ENCODE data around the gene NLRP13. TPM values are rescaled to one million over a fixed set of nuclear protein-coding genes. Genes with fewer than 3 reads are reported as not detected.
"Not testable (repeated sequence)": the region's sequence is repeated elsewhere in the genome, so short reads cannot be mapped to it uniquely, and the experiment has no call there.

NLRP13 gene
- total and polyA plus RNA-seq, 2 experiments from 2014 or later, result not detected

GRCh38 chr19:55959996-55960675 is 28.0 kb upstream of the NLRP13 start:
- Histone ChIP-seq H3F3A (ENCODE audit: insufficient read depth) (no peaks in the 10 kb centered on the region), H3K9me3 (ENCODE audit: low read depth) (no peaks in the 10 kb centered on the region), H4K20me1 (ENCODE audit: insufficient read depth) (no peaks in the 10 kb centered on the region), H3K9ac (no peak overlapping the region), H2AFZ (no peak overlapping the region), H3K4me2 (ENCODE audit: unreplicated experiment) (no peak overlapping the region), H3K4me3 (no peak overlapping the region), H3K27me3 (replicated peaks; ENCODE audit: insufficient read depth) (no peaks in the 10 kb centered on the region), H3K27ac (no peak overlapping the region), H3K79me2 (ENCODE audit: insufficient read depth) (no peaks in the 10 kb centered on the region), H3K36me3 (ENCODE audit: low read depth) (no peaks in the 10 kb centered on the region), H3K9me2 (ENCODE audit: insufficient read depth) (no peaks in the 10 kb centered on the region), H3K4me1 (ENCODE audit: insufficient read depth) (no peaks in the 10 kb centered on the region)
- no peak for DNase-seq
- 31% methylated on average over 6 of the region's 6 CpGs for WGBS, 2 experiments (ENCODE audit: low coverage in 1 of 2, low lambda C conversion rate in 2 of 2, missing lambda C conversion rate in 2 of 2)
- no peak for TF ChIP-seq EZH2 (IDR thresholded peaks at IDR 0.05; ENCODE audit: insufficient read depth, poor library complexity, severe bottlenecking)
- no peak for TF ChIP-seq EZH2phosphoT487 (IDR thresholded peaks at IDR 0.05; ENCODE audit: insufficient read depth, low read depth)
- in situ Hi-C loops (cut with MboI), result no loop called here

DNA sequence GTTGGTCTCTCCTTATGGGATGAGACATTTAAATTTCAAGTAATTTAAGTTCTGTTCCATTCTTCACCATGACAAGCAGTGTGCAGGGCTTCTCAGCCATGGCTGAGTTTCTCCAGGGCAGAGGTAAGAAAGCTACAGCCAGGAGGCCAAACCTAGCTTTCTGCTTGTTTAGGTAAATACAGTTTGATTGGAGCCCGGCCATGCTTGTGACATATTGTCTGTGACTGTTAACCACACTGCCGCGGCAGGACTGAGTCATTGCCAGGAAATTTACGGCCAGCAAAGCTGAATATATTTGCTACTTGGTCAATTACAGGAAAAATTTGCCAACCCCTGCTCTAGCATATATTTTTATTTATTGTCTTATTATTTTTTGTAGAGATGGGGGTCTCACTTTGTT is 26.2 kb upstream of the NLRP13 start:
- Histone ChIP-seq H2AFZ (no peak overlapping the region), H3K36me3 (ENCODE audit: low read depth) (no peaks in the 10 kb centered on the region), H3K9me3 (ENCODE audit: low read depth) (no peaks in the 10 kb centered on the region), H3K27ac (no peak overlapping the region), H3K27me3 (replicated peaks; ENCODE audit: insufficient read depth) (no peaks in the 10 kb centered on the region), H3K4me2 (ENCODE audit: unreplicated experiment) (no peak overlapping the region), H3K4me3 (no peak overlapping the region), H3K79me2 (ENCODE audit: insufficient read depth) (no peaks in the 10 kb centered on the region), H3K9me2 (ENCODE audit: insufficient read depth) (no peaks in the 10 kb centered on the region), H3F3A (ENCODE audit: insufficient read depth) (no peaks in the 10 kb centered on the region), H3K4me1 (ENCODE audit: insufficient read depth) (no peaks in the 10 kb centered on the region), H4K20me1 (ENCODE audit: insufficient read depth) (no peaks in the 10 kb centered on the region), H3K9ac (no peak overlapping the region)
- TF ChIP-seq EZH2 (IDR thresholded peaks at IDR 0.05; ENCODE audit: insufficient read depth, poor library complexity, severe bottlenecking) (no peak), EZH2phosphoT487 (IDR thresholded peaks at IDR 0.05; ENCODE audit: insufficient read depth, low read depth) (no peak)
- DNase-seq, result no peak
- WGBS, 2 experiments (ENCODE audit: low coverage in 1 of 2, low lambda C conversion rate in 2 of 2, missing lambda C conversion rate in 2 of 2), result 36 to 51% methylated on average over 4 of the region's 4 CpGs
- in situ Hi-C loops (cut with MboI), result no loop called here

- in situ Hi-C loops (cut with MboI), result no loop called here
- H3K9ac ChIP-seq, result no peak overlapping the region
- H3K4me3 ChIP-seq, result no peak overlapping the region
- H3K36me3 ChIP-seq (ENCODE audit: low read depth), result no peaks in the 10 kb centered on the region
- TF ChIP-seq EZH2 (IDR thresholded peaks at IDR 0.05; ENCODE audit: insufficient read depth, poor library complexity, severe bottlenecking) (no peak), EZH2phosphoT487 (IDR thresholded peaks at IDR 0.05; ENCODE audit: insufficient read depth, low read depth) (no peak)
- no peak overlapping the region for H2AFZ ChIP-seq
- H3K27ac ChIP-seq, result no peak overlapping the region
- DNase-seq, result no peak
- H4K20me1 ChIP-seq (ENCODE audit: insufficient read depth), result no peaks in the 10 kb centered on the region
- no peaks in the 10 kb centered on the region for H3K27me3 ChIP-seq (replicated peaks; ENCODE audit: insufficient read depth)
- H3K4me2 ChIP-seq (ENCODE audit: unreplicated experiment), result no peak overlapping the region
- H3K9me3 ChIP-seq (ENCODE audit: low read depth), result no peaks in the 10 kb centered on the region
- H3K79me2 ChIP-seq (ENCODE audit: insufficient read depth), result no peaks in the 10 kb centered on the region
- no peaks in the 10 kb centered on the region for H3K4me1 ChIP-seq (ENCODE audit: insufficient read depth)
- 55% methylated on average over 7 of the region's 7 CpGs for WGBS, 2 experiments (ENCODE audit: low coverage in 1 of 2, low lambda C conversion rate in 2 of 2, missing lambda C conversion rate in 2 of 2)
- no peaks in the 10 kb centered on the region for H3K9me2 ChIP-seq (ENCODE audit: insufficient read depth)
- no peaks in the 10 kb centered on the region for H3F3A ChIP-seq (ENCODE audit: insufficient read depth)
Measured at GRCh38 chr19:55956431-55956830, 24.3 kb upstream of the NLRP13 start.

- H3K9me3 ChIP-seq (ENCODE audit: low read depth); in situ Hi-C loops (cut with MboI): not testable (repeated sequence)
- WGBS, 2 experiments (ENCODE audit: low coverage in 1 of 2, low lambda C conversion rate in 2 of 2, missing lambda C conversion rate in 2 of 2), result 56 to 63% methylated on average over 18 to 19 of the region's 19 CpGs
Measured at GRCh38 chr19:55950566-55950965, 18.4 kb upstream of the NLRP13 start.

GRCh38 chr19:55947532-55947931 is 15.4 kb upstream of the NLRP13 start, which contains the start of gene NLRP8:
Gene NLRP8 (plus strand): TSS chr19:55947832.
- Histone ChIP-seq H3K27me3 (replicated peaks; ENCODE audit: insufficient read depth) (no peaks in the 10 kb centered on the region), H3K36me3 (ENCODE audit: low read depth) (no peaks in the 10 kb centered on the region), H3K9me3 (ENCODE audit: low read depth) (no peaks in the 10 kb centered on the region), H2AFZ (no peak within 1 kb of the TSS), H4K20me1 (ENCODE audit: insufficient read depth) (no peaks in the 10 kb centered on the region), H3K9ac (no peak within 1 kb of the TSS), H3F3A (ENCODE audit: insufficient read depth) (no peaks in the 10 kb centered on the region), H3K4me1 (ENCODE audit: insufficient read depth) (no peaks in the 10 kb centered on the region), H3K9me2 (ENCODE audit: insufficient read depth) (no peaks in the 10 kb centered on the region), H3K4me2 (ENCODE audit: unreplicated experiment) (no peak within 1 kb of the TSS), H3K27ac (no peak within 1 kb of the TSS), H3K4me3 (no peak within 1 kb of the TSS), H3K79me2 (ENCODE audit: insufficient read depth) (no peaks in the 10 kb centered on the region)
- no peak for DNase-seq
- no peak for TF ChIP-seq EZH2 (IDR thresholded peaks at IDR 0.05; ENCODE audit: insufficient read depth, poor library complexity, severe bottlenecking)
- TF ChIP-seq EZH2phosphoT487 (IDR thresholded peaks at IDR 0.05; ENCODE audit: insufficient read depth, low read depth), result no peak
- 27 to 31% methylated on average over 8 of the region's 8 CpGs for WGBS, 2 experiments (ENCODE audit: low coverage in 1 of 2, low lambda C conversion rate in 2 of 2, missing lambda C conversion rate in 2 of 2)
- in situ Hi-C loops (cut with MboI), result no loop called here

More at GRCh38 chr19:55950566-55950965, 18.4 kb upstream of the NLRP13 start:
- not testable (repeated sequence) for H4K20me1 ChIP-seq (ENCODE audit: insufficient read depth); DNase-seq; H3K9me2 ChIP-seq (ENCODE audit: insufficient read depth); H3K4me2 ChIP-seq (ENCODE audit: unreplicated experiment); H2AFZ ChIP-seq; H3F3A ChIP-seq (ENCODE audit: insufficient read depth); H3K79me2 ChIP-seq (ENCODE audit: insufficient read depth); H3K27me3 ChIP-seq (replicated peaks; ENCODE audit: insufficient read depth); H3K4me3 ChIP-seq; H3K27ac ChIP-seq; H3K4me1 ChIP-seq (ENCODE audit: insufficient read depth); H3K36me3 ChIP-seq (ENCODE audit: low read depth); H3K9ac ChIP-seq

Measured in GM23248 (cell line).